Measurements from ENCODE around the gene PBOV1.

Gene PBOV1

DNA sequence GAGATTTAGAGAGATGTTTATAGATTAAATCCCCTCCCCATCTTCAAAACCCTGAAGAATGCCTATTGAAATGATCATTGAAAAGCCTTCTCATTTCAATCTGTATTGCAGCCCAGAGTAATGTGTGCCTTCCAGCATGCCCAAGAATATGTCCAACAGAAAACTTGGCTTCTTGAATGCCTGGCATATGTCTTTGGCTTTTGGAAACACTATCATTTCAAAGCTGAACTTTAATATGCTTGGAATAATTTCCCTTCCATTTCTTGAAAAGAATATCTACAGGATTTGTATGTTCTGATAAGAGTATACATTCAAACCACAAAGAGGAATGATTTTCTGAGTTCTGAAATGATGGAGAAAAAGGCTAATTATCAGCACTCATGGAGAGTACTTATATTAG is 11.9 kb upstream of the PBOV1 start:
- no peaks in the 10 kb centered on the region for H3K27me3 ChIP-seq (ENCODE audit: insufficient read depth, low read depth)
- no peak overlapping the region for H2AFZ ChIP-seq (ENCODE audit: low read depth)
- TF ChIP-seq, protein P1, sequence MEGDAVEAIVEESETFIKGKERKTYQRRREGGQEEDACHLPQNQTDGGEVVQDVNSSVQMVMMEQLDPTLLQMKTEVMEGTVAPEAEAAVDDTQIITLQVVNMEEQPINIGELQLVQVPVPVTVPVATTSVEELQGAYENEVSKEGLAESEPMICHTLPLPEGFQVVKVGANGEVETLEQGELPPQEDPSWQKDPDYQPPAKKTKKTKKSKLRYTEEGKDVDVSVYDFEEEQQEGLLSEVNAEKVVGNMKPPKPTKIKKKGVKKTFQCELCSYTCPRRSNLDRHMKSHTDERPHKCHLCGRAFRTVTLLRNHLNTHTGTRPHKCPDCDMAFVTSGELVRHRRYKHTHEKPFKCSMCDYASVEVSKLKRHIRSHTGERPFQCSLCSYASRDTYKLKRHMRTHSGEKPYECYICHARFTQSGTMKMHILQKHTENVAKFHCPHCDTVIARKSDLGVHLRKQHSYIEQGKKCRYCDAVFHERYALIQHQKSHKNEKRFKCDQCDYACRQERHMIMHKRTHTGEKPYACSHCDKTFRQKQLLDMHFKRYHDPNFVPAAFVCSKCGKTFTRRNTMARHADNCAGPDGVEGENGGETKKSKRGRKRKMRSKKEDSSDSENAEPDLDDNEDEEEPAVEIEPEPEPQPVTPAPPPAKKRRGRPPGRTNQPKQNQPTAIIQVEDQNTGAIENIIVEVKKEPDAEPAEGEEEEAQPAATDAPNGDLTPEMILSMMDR (conservative IDR thresholded peaks at IDR 0.05; ENCODE audit: low read depth, low read length), result no peak
- H3K9ac ChIP-seq, result no peak overlapping the region
- H3K27ac ChIP-seq, result no peak overlapping the region
- no peaks in the 10 kb centered on the region for H4K20me1 ChIP-seq (ENCODE audit: insufficient read depth)
- H3K4me2 ChIP-seq, result no peak overlapping the region
- no peaks in the 10 kb centered on the region for H3K4me1 ChIP-seq (ENCODE audit: low read depth, poor library complexity, severe bottlenecking)
- H3K79me2 ChIP-seq (ENCODE audit: insufficient read depth, low read depth), result no peaks in the 10 kb centered on the region
- no peak overlapping the region for H3K4me3 ChIP-seq (IDR thresholded peaks at IDR 0.05; ENCODE audit: insufficient read depth, low read depth, low read length)
- no peaks in the 10 kb centered on the region for H3K36me3 ChIP-seq (ENCODE audit: insufficient read depth)

DNA sequence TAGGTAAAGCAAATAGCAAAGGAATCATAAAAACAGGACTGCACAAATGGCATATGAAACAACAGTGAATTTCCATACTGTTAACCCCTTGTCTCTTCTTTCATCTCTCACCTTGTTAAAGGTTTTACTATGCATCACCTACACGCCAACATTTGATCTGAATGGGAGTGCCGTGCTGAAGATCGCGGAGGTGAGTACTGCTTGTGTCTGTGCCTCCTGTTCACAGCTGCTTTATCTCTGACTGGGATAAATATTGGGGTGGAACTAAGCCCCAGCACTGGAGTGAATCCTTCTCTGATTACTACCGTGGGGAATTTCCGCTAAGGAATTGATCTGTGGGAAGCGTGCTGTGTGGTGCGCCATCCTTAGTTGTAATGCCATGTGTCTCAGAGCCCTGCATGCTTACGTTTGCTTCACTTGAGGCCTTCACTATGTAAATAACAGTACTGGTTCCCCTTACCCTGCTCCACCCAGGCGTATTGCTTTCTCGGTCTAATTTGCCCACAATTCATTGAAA is 11.4 kb upstream of the PBOV1 start:
- H3K4me3 ChIP-seq (IDR thresholded peaks at IDR 0.05; ENCODE audit: insufficient read depth, low read depth, low read length), result no peak overlapping the region
- H3K27ac ChIP-seq, result no peak overlapping the region
- H3K4me1 ChIP-seq (ENCODE audit: low read depth, poor library complexity, severe bottlenecking), result no peaks in the 10 kb centered on the region
- no peak overlapping the region for H2AFZ ChIP-seq (ENCODE audit: low read depth)
- H4K20me1 ChIP-seq (ENCODE audit: insufficient read depth), result no peaks in the 10 kb centered on the region
- no peak overlapping the region for H3K4me2 ChIP-seq
- no peak overlapping the region for H3K9ac ChIP-seq
- no peaks in the 10 kb centered on the region for H3K36me3 ChIP-seq (ENCODE audit: insufficient read depth)
- H3K27me3 ChIP-seq (ENCODE audit: insufficient read depth, low read depth), result no peaks in the 10 kb centered on the region
- TF ChIP-seq, protein P1 (conservative IDR thresholded peaks at IDR 0.05; ENCODE audit: low read depth, low read length), result no peak
- no peaks in the 10 kb centered on the region for H3K79me2 ChIP-seq (ENCODE audit: insufficient read depth, low read depth)

DNA sequence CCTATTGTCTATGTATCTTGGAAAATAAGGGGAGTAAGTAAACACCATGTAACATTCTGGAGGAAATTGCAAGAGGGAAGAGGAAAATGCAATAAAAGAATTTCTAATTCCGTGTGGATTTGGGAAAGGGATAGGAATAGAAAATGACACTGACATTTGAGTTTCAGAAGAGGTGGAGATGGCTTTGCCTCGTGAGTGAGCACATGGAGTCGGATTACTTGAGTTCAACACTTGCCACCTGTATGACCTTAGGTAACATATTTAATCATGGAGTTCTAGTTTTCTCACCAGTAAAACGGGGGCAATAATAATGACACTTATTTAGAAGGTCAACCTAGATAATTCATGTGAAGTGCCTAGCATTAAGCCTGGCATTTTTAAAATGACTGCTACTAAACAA is 10.8 kb upstream of the PBOV1 start:
- no peak overlapping the region for H2AFZ ChIP-seq (ENCODE audit: low read depth)
- H3K27ac ChIP-seq, result no peak overlapping the region
- TF ChIP-seq, protein P1 (conservative IDR thresholded peaks at IDR 0.05; ENCODE audit: low read depth, low read length), result no peak
- no peak overlapping the region for H3K4me3 ChIP-seq (IDR thresholded peaks at IDR 0.05; ENCODE audit: insufficient read depth, low read depth, low read length)
- no peaks in the 10 kb centered on the region for H3K4me1 ChIP-seq (ENCODE audit: low read depth, poor library complexity, severe bottlenecking)
- no peaks in the 10 kb centered on the region for H3K36me3 ChIP-seq (ENCODE audit: insufficient read depth)
- H3K27me3 ChIP-seq (ENCODE audit: insufficient read depth, low read depth), result no peaks in the 10 kb centered on the region
- H3K4me2 ChIP-seq, result no peak overlapping the region
- H3K9ac ChIP-seq, result no peak overlapping the region
- H4K20me1 ChIP-seq (ENCODE audit: insufficient read depth), result no peaks in the 10 kb centered on the region
- H3K79me2 ChIP-seq (ENCODE audit: insufficient read depth, low read depth), result no peaks in the 10 kb centered on the region

DNA sequence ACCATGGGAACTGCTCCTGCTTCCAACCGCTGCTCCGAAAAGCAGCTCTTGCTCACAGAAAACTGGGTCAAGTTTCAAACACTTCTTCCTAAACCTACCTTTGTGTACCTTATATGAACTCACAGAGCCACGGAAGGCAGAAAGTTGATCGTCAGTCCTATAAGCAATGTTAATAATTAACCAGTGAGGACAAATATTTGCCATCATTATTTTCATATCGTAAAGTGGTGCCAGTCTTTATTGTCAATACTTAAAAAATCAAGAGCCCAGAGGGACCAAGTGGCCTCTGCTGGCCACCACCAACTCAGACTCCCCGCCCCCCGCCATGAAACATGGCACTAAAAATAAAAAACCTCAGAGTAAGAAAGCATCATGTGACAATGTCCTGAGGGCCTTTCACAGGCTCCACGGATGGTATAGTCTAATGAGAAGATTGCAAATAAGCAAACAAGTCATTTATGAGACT is 9.1 kb upstream of the PBOV1 start:
- TF ChIP-seq, protein P1 (conservative IDR thresholded peaks at IDR 0.05; ENCODE audit: low read depth, low read length), result no peak
- Histone ChIP-seq H3K27me3 (ENCODE audit: insufficient read depth, low read depth) (no peaks in the 10 kb centered on the region), H4K20me1 (ENCODE audit: insufficient read depth) (no peaks in the 10 kb centered on the region), H3K27ac (no peak overlapping the region), H3K36me3 (ENCODE audit: insufficient read depth) (no peaks in the 10 kb centered on the region), H3K4me3 (IDR thresholded peaks at IDR 0.05; ENCODE audit: insufficient read depth, low read depth, low read length) (no peak overlapping the region), H3K79me2 (ENCODE audit: insufficient read depth, low read depth) (no peaks in the 10 kb centered on the region), H2AFZ (ENCODE audit: low read depth) (no peak overlapping the region), H3K9ac (no peak overlapping the region), H3K4me2 (no peak overlapping the region), H3K4me1 (ENCODE audit: low read depth, poor library complexity, severe bottlenecking) (no peaks in the 10 kb centered on the region)

Data from KMS-11 (cell line).